H1 (cell line): Measurements from ENCODE around the gene FSTL4. TPM values are rescaled to one million over a fixed set of nuclear protein-coding genes. Genes with fewer than 3 reads are reported as not detected.

Source experiments
- CTCF ChIA-PET: fragments of 300-600 bp; sonication (Branson Sonifier 250); formaldehyde crosslinking; loops from one replicate; lab custom pipeline; 2021; ENCODE audit not compliant: partially characterized antibody; lab: Charles Lee
- POLR2A ChIA-PET: fragments of 300-600 bp; sonication (Branson Sonifier 250); formaldehyde crosslinking; loops from one replicate; lab custom pipeline; 2021; ENCODE audit warnings: inconsistent platforms; ENCODE audit not compliant: partially characterized antibody; lab: Charles Lee
- DNase-seq, 2 experiments: peaks; one replicate each; pipeline versions ENCODE4 v3.0.0 to v3.0.0-alpha.2; 2010 to 2022; ENCODE audit warnings: low spot score in 2 of 2, low read depth in 1 of 2, mixed read lengths in 1 of 2
- FAIRE-seq: peaks from 2 replicates; lab custom pipeline; 2011; peaks lifted over from hg19 to GRCh38; lab: Jason Lieb, UNC
- H2AFZ ChIP-seq: 2 replicates; pipeline ENCODE4 v1.8.1; 2012; ENCODE audit warnings: low read length, inconsistent platforms
- H2AK5ac ChIP-seq: 2 replicates; pipeline ENCODE4 v1.6.1; 2013; ENCODE audit warnings: low read depth, low read length
- H2BK120ac ChIP-seq: replicated peaks from 2 replicates; pipeline ENCODE3; 2013; ENCODE audit warnings: low read depth, low read length, inconsistent platforms
- H2BK12ac ChIP-seq: 2 replicates; pipeline ENCODE4 v1.6.1; 2013; ENCODE audit warnings: low read depth, low read length
- H2BK15ac ChIP-seq: 2 replicates; pipeline ENCODE4 v1.6.1; 2013; ENCODE audit warnings: low read length
- H2BK20ac ChIP-seq: 2 replicates; pipeline ENCODE4 v1.6.1; 2013; ENCODE audit warnings: low read length
- H2BK5ac ChIP-seq: 2 replicates; pipeline ENCODE4 v1.6.1; 2013; ENCODE audit warnings: low read depth, low read length
- H3K14ac ChIP-seq: 2 replicates; pipeline ENCODE4 v1.6.1; 2013; ENCODE audit warnings: inconsistent platforms; ENCODE audit not compliant: insufficient read length
- H3K18ac ChIP-seq: 2 replicates; pipeline ENCODE4 v1.6.1; 2013; ENCODE audit warnings: low read length; ENCODE audit errors: extremely low read depth
- H3K23ac ChIP-seq: 2 replicates; pipeline ENCODE4 v1.6.1; 2013; ENCODE audit warnings: inconsistent platforms; ENCODE audit not compliant: insufficient read length
- H3K23me2 ChIP-seq: 2 replicates; pipeline ENCODE4 v1.6.1; 2013; ENCODE audit warnings: low read depth, low read length
- H3K27ac ChIP-seq: 2 replicates; pipeline ENCODE4 v1.6.1; 2011; ENCODE audit warnings: low read depth, low read length, inconsistent platforms
- H3K27me3 ChIP-seq, 4 experiments: replicated peaks in 1 of 4; 1 replicate in 1 of 4; 2 replicates in 3 of 4; pipeline versions ENCODE4 v1.6.1 to v1.8.1; 2011 to 2013; ENCODE audit warnings: low read length in 3 of 4, mild to moderate bottlenecking in 3 of 4, inconsistent platforms in 2 of 4, mixed read lengths in 2 of 4, moderate library complexity in 1 of 4; ENCODE audit not compliant: control insufficient read depth in 3 of 4, insufficient read depth in 3 of 4; ENCODE audit errors: extremely low read depth in 1 of 4
- H3K36me3 ChIP-seq, 4 experiments: 2 replicates each; pipeline versions ENCODE4 v1.6.1 to v1.8.1; 2011 to 2013; ENCODE audit warnings: mild to moderate bottlenecking in 4 of 4, low read length in 3 of 4, moderate library complexity in 2 of 4, control low read depth in 1 of 4, inconsistent platforms in 1 of 4; ENCODE audit not compliant: insufficient read depth in 4 of 4, control insufficient read depth in 2 of 4
- H3K4ac ChIP-seq: replicated peaks from 2 replicates; pipeline ENCODE3; 2013; ENCODE audit warnings: low read length, low read depth, mixed read lengths, inconsistent platforms; ENCODE audit not compliant: insufficient read length
- H3K4me1 ChIP-seq, 4 experiments: replicated peaks in 1 of 4; 1 replicate in 1 of 4; 2 replicates in 3 of 4; pipeline versions ENCODE4 v1.6.1 to v1.8.1; 2011 to 2013; ENCODE audit warnings: low read length in 3 of 4, inconsistent platforms in 2 of 4, mixed read lengths in 1 of 4; ENCODE audit not compliant: insufficient read depth in 4 of 4, control insufficient read depth in 3 of 4
- H3K4me2 ChIP-seq, 2 experiments: 2 replicates each; pipeline versions ENCODE4 v1.6.1 to v1.8.1; 2011 to 2013; ENCODE audit warnings: low read depth in 2 of 2, low read length in 2 of 2, control low read depth in 1 of 2, inconsistent platforms in 1 of 2, mild to moderate bottlenecking in 1 of 2; ENCODE audit not compliant: insufficient read depth in 1 of 2
- H3K4me3 ChIP-seq, 4 experiments: fragments of 200-600, 300-600 bp in 1 of 4; sonication (generic), shearing (Covaris generic), sonication (Bioruptor Twin) in 1 of 4; 2 replicates each; pipeline versions ENCODE4 v1.5.1 to v1.8.1; 2011 to 2016; ENCODE audit warnings: low read length in 4 of 4, low read depth in 3 of 4, control low read depth in 2 of 4, inconsistent platforms in 2 of 4, mild to moderate bottlenecking in 2 of 4, mixed read lengths in 1 of 4, moderate library complexity in 1 of 4; ENCODE audit not compliant: insufficient read depth in 2 of 4; ENCODE audit errors: extremely low read depth in 1 of 4
- H3K56ac ChIP-seq: replicated peaks from 2 replicates; pipeline ENCODE3; 2013; ENCODE audit warnings: low read depth, mild to moderate bottlenecking, mixed read lengths, low read length, inconsistent platforms; ENCODE audit not compliant: insufficient read length
- H3K79me1 ChIP-seq: 2 replicates; pipeline ENCODE4 v1.6.1; 2013; ENCODE audit warnings: low read depth, low read length, control low read depth
- H3K79me2 ChIP-seq, 2 experiments: 2 replicates each; pipeline versions ENCODE4 v1.6.1 to v1.8.1; 2012 to 2013; ENCODE audit warnings: low read length in 2 of 2, mild to moderate bottlenecking in 2 of 2, inconsistent platforms in 1 of 2; ENCODE audit not compliant: insufficient read depth in 2 of 2, control insufficient read depth in 1 of 2
- H3K9ac ChIP-seq, 4 experiments: replicated peaks in 1 of 4; 1 replicate in 1 of 4; 2 replicates in 3 of 4; pipeline versions ENCODE4 v1.6.1 to v1.8.1; 2011 to 2013; ENCODE audit warnings: low read depth in 3 of 4, low read length in 3 of 4, control low read depth in 2 of 4, mild to moderate bottlenecking in 2 of 4, moderate library complexity in 2 of 4, inconsistent platforms in 1 of 4; ENCODE audit errors: extremely low read depth in 1 of 4
- H3K9me3 ChIP-seq, 2 experiments: 2 replicates each; pipeline versions ENCODE4 v1.6.1 to v1.8.1; 2012 to 2013; ENCODE audit warnings: mild to moderate bottlenecking in 2 of 2, moderate library complexity in 2 of 2, control low read depth in 1 of 2, inconsistent platforms in 1 of 2, low read depth in 1 of 2, low read length in 1 of 2, mixed read lengths in 1 of 2; ENCODE audit not compliant: insufficient read depth in 2 of 2
- H4K20me1 ChIP-seq, 2 experiments: replicated peaks in 1 of 2; 2 replicates each; pipeline versions ENCODE3 to v1.8.1; 2011 to 2013; ENCODE audit warnings: inconsistent platforms in 2 of 2, low read length in 2 of 2, mild to moderate bottlenecking in 1 of 2; ENCODE audit not compliant: insufficient read depth in 2 of 2, control insufficient read depth in 1 of 2
- H4K5ac ChIP-seq: 2 replicates; pipeline ENCODE4 v1.6.1; 2013; ENCODE audit warnings: low read length, low read depth, mixed read lengths, inconsistent platforms; ENCODE audit not compliant: insufficient read length
- H4K8ac ChIP-seq: 2 replicates; pipeline ENCODE4 v1.8.0; 2013; ENCODE audit warnings: mild to moderate bottlenecking, moderate library complexity, low read length, inconsistent platforms; ENCODE audit not compliant: insufficient read depth; ENCODE audit errors: extremely low read depth
- H4K91ac ChIP-seq: replicated peaks from 2 replicates; pipeline ENCODE3; 2013; ENCODE audit warnings: low read length, mixed read lengths, inconsistent platforms; ENCODE audit not compliant: insufficient read length
- JUN ChIP-seq: IDR thresholded peaks from 2 replicates; pipeline ENCODE4 v1.6.1; 2011; ENCODE audit warnings: low read depth, mild to moderate bottlenecking, improper control_type of control experiment, low read length
- NRF1 ChIP-seq: IDR thresholded peaks from 2 replicates; pipeline ENCODE4 v1.6.1; 2011; ENCODE audit warnings: mild to moderate bottlenecking, low read depth, low read length, improper control_type of control experiment
- SP4 ChIP-seq: IDR thresholded peaks from 2 replicates; pipeline ENCODE4 v1.6.1; 2012; ENCODE audit warnings: low read length, inconsistent platforms
- TAF1 ChIP-seq: IDR thresholded peaks from 2 replicates; pipeline ENCODE4 v1.6.1; 2011; ENCODE audit warnings: mild to moderate bottlenecking, low read depth, low read length
- ZNF274 ChIP-seq: IDR thresholded peaks from 2 replicates; pipeline ENCODE4 v1.7.0; 2012; ENCODE audit warnings: low read length, borderline replicate concordance; ENCODE audit errors: extremely low read depth
- WGBS, 2 experiments: shearing (Covaris generic) in 1 of 2; methylation state at CpG; one replicate each; pipeline versions ENCODE4 v1.1.6 to v1.1.7; 2013 to 2015; ENCODE audit warnings: low lambda C conversion rate in 2 of 2, mixed read lengths in 2 of 2, inconsistent platforms in 1 of 2, low coverage in 1 of 2, missing lambda C conversion rate in 1 of 2; ENCODE audit not compliant: insufficient replicate concordance in 2 of 2, insufficient coverage in 1 of 2, insufficient read length in 1 of 2; ENCODE audit errors: extremely low coverage in 1 of 2, missing lambda C conversion rate in 1 of 2; 5-methylcytosine and 5-hydroxymethylcytosine counted together
- polyA plus RNA-seq, 7 experiments: library from polyadenylated mRNA; depleted of rRNA in 3 of 7; stranded (reverse) in 5 of 7; unstranded in 2 of 7; fragments of >200 nt in 5 of 7; fragments of 200-250 nt in 2 of 7; gene quantifications; 1 replicate in 5 of 7; 2 replicates in 1 of 7; 4 replicates in 1 of 7; pipeline versions ENCODE4 v1.2.1 to v1.2.3, GENCODE V29; 2011 to 2013; ENCODE audit warnings: missing spikeins in 2 of 7, mixed read lengths in 2 of 7
- total RNA-seq: library from RNA; stranded (reverse); fragmentation: NEBNext Ultra II Directional; extraction: Animal tissue kit (Norgen Biotek cat#: 25700); gene quantifications from 2 replicates; pipeline ENCODE4 v1.2.1, GENCODE V29; 2021
- TF ChIP-seq, protein P1 (sequence below): IDR thresholded peaks from 2 replicates; pipeline ENCODE4 v1.6.1; 2012; ENCODE audit warnings: low read length, inconsistent platforms

The FSTL4 gene
- total and polyA plus RNA-seq, 2 of the 8 experiments (the other 6 are each of a cell fraction or from before 2014, with no cell fraction given), result 3.1 to 4.1 TPM

DNA sequence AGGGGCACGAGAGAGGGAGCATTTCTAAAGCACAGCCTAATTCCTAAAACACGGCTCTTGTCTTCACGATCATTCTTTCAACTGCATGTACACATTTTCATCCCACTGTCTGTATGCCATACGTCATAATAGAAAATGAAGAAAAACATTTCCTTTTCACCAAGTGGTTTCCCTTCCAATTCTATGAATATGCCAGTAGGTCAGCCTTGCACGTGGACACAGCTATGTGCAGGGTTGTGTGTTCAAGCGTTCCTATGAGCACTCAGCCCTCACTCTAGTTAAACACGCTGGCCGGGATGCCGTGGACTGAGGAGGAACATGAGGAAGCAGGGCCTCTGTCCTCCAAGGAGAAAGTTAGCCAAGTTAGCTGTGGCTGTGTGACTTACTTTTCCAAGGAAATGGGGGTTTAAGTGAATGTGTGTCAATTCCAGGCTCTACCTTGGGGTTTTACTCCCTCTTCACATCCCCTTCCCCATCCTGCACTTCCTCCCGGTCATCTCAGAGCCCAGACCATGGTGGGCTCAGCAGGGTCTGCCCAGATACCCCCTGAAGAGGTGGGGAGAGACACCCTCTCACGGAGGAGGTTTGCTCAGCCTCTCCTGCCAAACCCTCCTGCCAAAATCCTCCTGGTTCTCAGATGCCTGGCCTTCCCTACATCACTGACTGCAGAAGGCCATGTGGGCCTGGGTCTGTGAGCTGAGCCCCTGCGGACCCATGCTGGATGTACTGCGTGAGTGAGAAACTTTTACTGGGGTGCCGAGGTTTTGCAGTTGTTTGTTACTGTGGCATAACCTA is 230.6 kb downstream of the FSTL4 start:
- DNase-seq (no peak), FAIRE-seq (no peak)
- Histone ChIP-seq H2BK15ac (no peak overlapping the region), H3K18ac (no peak overlapping the region), H3K14ac (no peak overlapping the region), H3K4me2 (no peak overlapping the region), H3K79me1 (no peaks in the 10 kb centered on the region), H3K56ac (no peak overlapping the region), H4K8ac (no peak overlapping the region), H2BK20ac (no peak overlapping the region), H3K36me3 (no peaks in the 10 kb centered on the region), H4K5ac (no peak overlapping the region), H4K91ac (no peak overlapping the region), H3K9ac (no peak overlapping the region), H2BK5ac (no peak overlapping the region), H2AFZ (no peak overlapping the region), H3K27ac (no peak overlapping the region), H2BK12ac (no peak overlapping the region), H4K20me1 (no peaks in the 10 kb centered on the region), H2AK5ac (0 out of 2 replicates have a peak overlapping the region, but pooled peaks have one; percentile 53), H3K4me1 (peaks cover 0 to 17% (median 12%) of the 10 kb centered on the region in 4 experiments; a peak in 6 of 7 replicates), H3K23ac (no peak overlapping the region), H2BK120ac (no peak overlapping the region), H3K79me2 (no peaks in the 10 kb centered on the region), H3K9me3 (peaks cover 7 to 16% of the 10 kb centered on the region in 2 experiments; a peak in 3 of 4 replicates), H3K27me3 (peaks cover 0 to 2% (median 0%) of the 10 kb centered on the region in 4 experiments; a peak in 2 of 7 replicates), H3K23me2 (no peaks in the 10 kb centered on the region), H3K4ac (no peak overlapping the region), H3K4me3 (no peak overlapping the region)
- CTCF ChIA-PET, result interaction anchor here (0.7 kb wide), 1 partner anchor 42 kb away, joined by 3 read pairs; no protein-coding TSS in a partner anchor
- POLR2A ChIA-PET, result no interaction called here
- WGBS, 2 experiments, result 89% methylated on average over 14 of the region's 14 CpGs; no CpG with 5 or more reads in 1 of the 2 experiments
- no peak for TF ChIP-seq TAF1
- no peak for TF ChIP-seq ZNF274
- TF ChIP-seq, protein P1, sequence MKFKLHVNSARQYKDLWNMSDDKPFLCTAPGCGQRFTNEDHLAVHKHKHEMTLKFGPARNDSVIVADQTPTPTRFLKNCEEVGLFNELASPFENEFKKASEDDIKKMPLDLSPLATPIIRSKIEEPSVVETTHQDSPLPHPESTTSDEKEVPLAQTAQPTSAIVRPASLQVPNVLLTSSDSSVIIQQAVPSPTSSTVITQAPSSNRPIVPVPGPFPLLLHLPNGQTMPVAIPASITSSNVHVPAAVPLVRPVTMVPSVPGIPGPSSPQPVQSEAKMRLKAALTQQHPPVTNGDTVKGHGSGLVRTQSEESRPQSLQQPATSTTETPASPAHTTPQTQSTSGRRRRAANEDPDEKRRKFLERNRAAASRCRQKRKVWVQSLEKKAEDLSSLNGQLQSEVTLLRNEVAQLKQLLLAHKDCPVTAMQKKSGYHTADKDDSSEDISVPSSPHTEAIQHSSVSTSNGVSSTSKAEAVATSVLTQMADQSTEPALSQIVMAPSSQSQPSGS, result no peak
- no peak for TF ChIP-seq SP4
- no peak for TF ChIP-seq NRF1
- no peak for TF ChIP-seq JUN
